ENCODE measurements around the gene TRIM51. TPM values are rescaled to one million over a fixed set of nuclear protein-coding genes. Genes with fewer than 3 reads are reported as not detected.

TRIM51 gene
- total and polyA plus RNA-seq, 2 donors (not counting 1 experiment from before 2014, with no cell fraction given), result not detected

DNA sequence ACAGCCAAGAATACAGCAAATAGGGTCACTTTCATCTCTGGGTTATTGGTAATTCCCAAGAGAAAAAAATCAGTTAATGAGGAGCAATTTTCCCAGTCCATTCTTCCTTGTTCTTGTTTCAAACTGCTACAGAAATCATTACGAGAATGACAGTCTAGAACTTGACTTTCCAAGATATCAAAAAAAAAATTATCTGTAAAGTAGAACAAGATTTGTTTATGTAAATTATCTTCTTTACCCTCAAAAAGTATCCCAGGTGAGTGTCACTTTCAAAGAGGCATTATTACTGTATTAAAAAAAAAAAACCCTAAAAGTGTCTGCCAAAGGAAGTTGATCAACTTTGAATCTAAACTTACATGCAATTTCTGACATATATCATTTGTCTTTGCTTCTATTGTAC, 31.4 kb downstream of the TRIM51 start, which contains the start of gene OR5W2:
Gene OR5W2, minus strand, starts transcription at position 101 of the 400 bp plus-strand sequence. Its CDS starts 0 bp downstream, at position 101.
- Histone ChIP-seq H3K4me1 (ENCODE audit: control insufficient read depth in 2 of 2, insufficient read depth in 2 of 2, low read length in 2 of 2) (no peaks in the 10 kb centered on the region), H3K36me3 (replicated peaks in 1 of 2; ENCODE audit: control extremely low read depth in 1 of 2, control insufficient read depth in 1 of 2, extremely low read depth in 1 of 2, insufficient read depth in 2 of 2, low read length in 1 of 2) (no peaks in the 10 kb centered on the region), H4K20me1 (ENCODE audit: control insufficient read depth, insufficient read depth, low read length, poor library complexity, severe bottlenecking) (no peaks in the 10 kb centered on the region), H3K9ac (ENCODE audit: low read length) (no peak within 1 kb of the TSS), H3K27me3 (replicated peaks in 1 of 4; ENCODE audit: control extremely low read depth in 1 of 4, control insufficient read depth in 3 of 4, insufficient read depth in 4 of 4, low read length in 3 of 4) (no peaks in the 10 kb centered on the region), H3K4me2 (replicated peaks; ENCODE audit: low read depth, low read length, poor library complexity, severe bottlenecking) (no peak within 1 kb of the TSS), H3K4me3 (ENCODE audit: control extremely low read depth in 1 of 5, extremely low read depth in 1 of 5, insufficient read depth in 1 of 5, low read depth in 2 of 5, low read length in 4 of 5) (no peak within 1 kb of the TSS), H3K27ac (ENCODE audit: low read length in 2 of 2) (no peak within 1 kb of the TSS), H3K79me2 (ENCODE audit: control insufficient read depth, insufficient read depth, low read length) (no peaks in the 10 kb centered on the region), H3K9me3 (ENCODE audit: control extremely low read depth in 1 of 3, control insufficient read depth in 2 of 3, insufficient read depth in 1 of 3, low read length in 2 of 3) (no peaks in the 10 kb centered on the region), H2AFZ (ENCODE audit: insufficient read depth, low read depth, low read length, poor library complexity, severe bottlenecking) (no peak within 1 kb of the TSS)
- H3K4me3 Mint-ChIP-seq, result no peak within 1 kb of the TSS
- no CpG with 5 or more reads among the region's 1 CpG for WGBS (ENCODE audit: insufficient coverage)
- CTCF ChIA-PET, result no interaction called here
- H3K27ac Mint-ChIP-seq, result no peak within 1 kb of the TSS
- ATAC-seq (ENCODE audit: low read depth) (no peak), DNase-seq (no peak)
- intact Hi-C loops (cut with micrococcal nuclease), result no loop called here
- H3K9me3 Mint-ChIP-seq (ENCODE audit: insufficient read depth), result no peaks in the 10 kb centered on the region
- POLR2A ChIA-PET, result no interaction called here
- TF ChIP-seq, protein P1, sequence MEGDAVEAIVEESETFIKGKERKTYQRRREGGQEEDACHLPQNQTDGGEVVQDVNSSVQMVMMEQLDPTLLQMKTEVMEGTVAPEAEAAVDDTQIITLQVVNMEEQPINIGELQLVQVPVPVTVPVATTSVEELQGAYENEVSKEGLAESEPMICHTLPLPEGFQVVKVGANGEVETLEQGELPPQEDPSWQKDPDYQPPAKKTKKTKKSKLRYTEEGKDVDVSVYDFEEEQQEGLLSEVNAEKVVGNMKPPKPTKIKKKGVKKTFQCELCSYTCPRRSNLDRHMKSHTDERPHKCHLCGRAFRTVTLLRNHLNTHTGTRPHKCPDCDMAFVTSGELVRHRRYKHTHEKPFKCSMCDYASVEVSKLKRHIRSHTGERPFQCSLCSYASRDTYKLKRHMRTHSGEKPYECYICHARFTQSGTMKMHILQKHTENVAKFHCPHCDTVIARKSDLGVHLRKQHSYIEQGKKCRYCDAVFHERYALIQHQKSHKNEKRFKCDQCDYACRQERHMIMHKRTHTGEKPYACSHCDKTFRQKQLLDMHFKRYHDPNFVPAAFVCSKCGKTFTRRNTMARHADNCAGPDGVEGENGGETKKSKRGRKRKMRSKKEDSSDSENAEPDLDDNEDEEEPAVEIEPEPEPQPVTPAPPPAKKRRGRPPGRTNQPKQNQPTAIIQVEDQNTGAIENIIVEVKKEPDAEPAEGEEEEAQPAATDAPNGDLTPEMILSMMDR (IDR thresholded peaks at IDR 0.05), result no peak
- no peak for TF ChIP-seq EZH2 (IDR thresholded peaks at IDR 0.05; ENCODE audit: borderline replicate concordance, insufficient read depth, low read depth, low read length, poor library complexity, severe bottlenecking)
- H3K27me3 Mint-ChIP-seq, result no peaks in the 10 kb centered on the region
- H3K4me1 Mint-ChIP-seq, result no peaks in the 10 kb centered on the region

DNA sequence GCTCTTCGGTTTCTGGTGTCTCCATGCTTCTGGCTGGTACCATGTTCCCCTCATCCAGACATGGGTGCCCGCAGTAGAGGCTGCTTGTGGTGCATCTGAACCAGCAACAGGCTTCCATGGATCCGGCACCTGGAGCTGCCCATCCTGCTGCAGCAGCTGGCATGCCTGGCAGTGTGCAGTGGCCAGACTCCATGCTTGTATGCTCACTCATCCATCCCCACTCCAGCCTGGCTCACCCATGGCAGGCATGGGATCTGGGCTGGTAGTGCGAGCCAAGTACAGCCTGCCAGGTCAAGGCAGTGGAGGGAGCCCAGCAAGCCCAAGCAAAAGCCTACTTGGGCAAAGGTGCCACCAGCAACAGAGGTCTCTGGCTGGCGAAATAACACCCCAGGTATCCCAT, 37.4 kb downstream of the TRIM51 start:
- Histone ChIP-seq H3K9ac (ENCODE audit: low read length) (no peak overlapping the region), H4K20me1 (ENCODE audit: control insufficient read depth, insufficient read depth, low read length, poor library complexity, severe bottlenecking) (no peaks in the 10 kb centered on the region), H3K4me2 (replicated peaks; ENCODE audit: low read depth, low read length, poor library complexity, severe bottlenecking) (no peak overlapping the region), H3K4me1 (ENCODE audit: control insufficient read depth in 2 of 2, insufficient read depth in 2 of 2, low read length in 2 of 2) (no peaks in the 10 kb centered on the region), H3K9me3 (ENCODE audit: control extremely low read depth in 1 of 3, control insufficient read depth in 2 of 3, insufficient read depth in 1 of 3, low read length in 2 of 3) (peaks cover 0 to 11% (median 0%) of the 10 kb centered on the region in 3 donors), H2AFZ (ENCODE audit: insufficient read depth, low read depth, low read length, poor library complexity, severe bottlenecking) (no peak overlapping the region), H3K27ac (ENCODE audit: low read length in 2 of 2) (no peak overlapping the region), H3K27me3 (replicated peaks in 1 of 4; ENCODE audit: control extremely low read depth in 1 of 4, control insufficient read depth in 3 of 4, insufficient read depth in 4 of 4, low read length in 3 of 4) (no peaks in the 10 kb centered on the region), H3K36me3 (replicated peaks in 1 of 2; ENCODE audit: control extremely low read depth in 1 of 2, control insufficient read depth in 1 of 2, extremely low read depth in 1 of 2, insufficient read depth in 2 of 2, low read length in 1 of 2) (no peaks in the 10 kb centered on the region), H3K4me3 (ENCODE audit: control extremely low read depth in 1 of 5, extremely low read depth in 1 of 5, insufficient read depth in 1 of 5, low read depth in 2 of 5, low read length in 4 of 5) (no peak overlapping the region), H3K79me2 (ENCODE audit: control insufficient read depth, insufficient read depth, low read length) (no peaks in the 10 kb centered on the region)
- no peak overlapping the region for H3K27ac Mint-ChIP-seq
- ChIA-PET POLR2A (no interaction called here), CTCF (no interaction called here)
- DNase-seq (no peak), ATAC-seq (ENCODE audit: low read depth) (no peak)
- H3K4me1 Mint-ChIP-seq, result no peaks in the 10 kb centered on the region
- 79% methylated on average over 4 of the region's 5 CpGs for WGBS (ENCODE audit: insufficient coverage)
- intact Hi-C loops (cut with micrococcal nuclease), result no loop called here
- peaks cover 2% of the 10 kb centered on the region for H3K9me3 Mint-ChIP-seq (ENCODE audit: insufficient read depth)
- no peak overlapping the region for H3K4me3 Mint-ChIP-seq
- TF ChIP-seq, protein P1 (IDR thresholded peaks at IDR 0.05), result no peak
- TF ChIP-seq EZH2 (IDR thresholded peaks at IDR 0.05; ENCODE audit: borderline replicate concordance, insufficient read depth, low read depth, low read length, poor library complexity, severe bottlenecking), result no peak
- no peaks in the 10 kb centered on the region for H3K27me3 Mint-ChIP-seq
